HCT116 (cell line): ENCODE measurements around the gene C9orf78.
A peak's percentile ranks its signal among the peaks of the same experiment; 100 is the strongest.

Source experiments
- POLR2A ChIP-seq: IDR thresholded peaks from 2 replicates; pipeline ENCODE4 v1.7.0; 2011; ENCODE audit warnings: borderline replicate concordance; ENCODE audit not compliant: insufficient read depth, insufficient read length; ENCODE audit errors: extremely low read depth
- ZNF274 ChIP-seq: fragments of 200-500 bp; sonication (Bioruptor generic); IDR thresholded peaks from 2 replicates; pipeline ENCODE4 v1.6.1; 2014; ENCODE audit warnings: mild to moderate bottlenecking, low read depth, low read length, inconsistent platforms
- TF ChIP-seq, protein P1 (sequence below): IDR thresholded peaks from 2 replicates; pipeline ENCODE4 v1.6.1; 2012
- TF ChIP-seq, protein P2 (sequence below), 3 experiments: fragments of 200-600 bp in 1 of 3; sonication (generic) in 1 of 3; IDR thresholded peaks in 2 of 3; conservative IDR thresholded peaks in 1 of 3; 2 replicates each; pipeline ENCODE4 v1.5.1; 2012 to 2017; ENCODE audit warnings: low read depth in 2 of 3, low read length in 2 of 3, antibody characterized with exemption in 1 of 3, borderline replicate concordance in 1 of 3, control low read depth in 1 of 3, mild to moderate bottlenecking in 1 of 3, mixed read lengths in 1 of 3, mixed run types in 1 of 3, moderate library complexity in 1 of 3; ENCODE audit not compliant: insufficient read depth in 1 of 3
- TF ChIP-seq, protein P3 (sequence below): IDR thresholded peaks from 2 replicates; pipeline ENCODE4 v1.6.1; 2012; ENCODE audit warnings: low read depth

GRCh38 chr9:129884220-129885017, 49.3 kb upstream of the C9orf78 start:
- TF ChIP-seq, protein P1, sequence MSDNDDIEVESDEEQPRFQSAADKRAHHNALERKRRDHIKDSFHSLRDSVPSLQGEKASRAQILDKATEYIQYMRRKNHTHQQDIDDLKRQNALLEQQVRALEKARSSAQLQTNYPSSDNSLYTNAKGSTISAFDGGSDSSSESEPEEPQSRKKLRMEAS, result no peak
- TF ChIP-seq POLR2A, result peak; percentile 61
- TF ChIP-seq, protein P2, sequence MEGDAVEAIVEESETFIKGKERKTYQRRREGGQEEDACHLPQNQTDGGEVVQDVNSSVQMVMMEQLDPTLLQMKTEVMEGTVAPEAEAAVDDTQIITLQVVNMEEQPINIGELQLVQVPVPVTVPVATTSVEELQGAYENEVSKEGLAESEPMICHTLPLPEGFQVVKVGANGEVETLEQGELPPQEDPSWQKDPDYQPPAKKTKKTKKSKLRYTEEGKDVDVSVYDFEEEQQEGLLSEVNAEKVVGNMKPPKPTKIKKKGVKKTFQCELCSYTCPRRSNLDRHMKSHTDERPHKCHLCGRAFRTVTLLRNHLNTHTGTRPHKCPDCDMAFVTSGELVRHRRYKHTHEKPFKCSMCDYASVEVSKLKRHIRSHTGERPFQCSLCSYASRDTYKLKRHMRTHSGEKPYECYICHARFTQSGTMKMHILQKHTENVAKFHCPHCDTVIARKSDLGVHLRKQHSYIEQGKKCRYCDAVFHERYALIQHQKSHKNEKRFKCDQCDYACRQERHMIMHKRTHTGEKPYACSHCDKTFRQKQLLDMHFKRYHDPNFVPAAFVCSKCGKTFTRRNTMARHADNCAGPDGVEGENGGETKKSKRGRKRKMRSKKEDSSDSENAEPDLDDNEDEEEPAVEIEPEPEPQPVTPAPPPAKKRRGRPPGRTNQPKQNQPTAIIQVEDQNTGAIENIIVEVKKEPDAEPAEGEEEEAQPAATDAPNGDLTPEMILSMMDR (IDR thresholded peaks at IDR 0.05 in 2 of 3, conservative IDR thresholded peaks at IDR 0.05 in 1 of 3; ENCODE audit: borderline replicate concordance in 1 of 3, insufficient read depth in 1 of 3, low read depth in 2 of 3, low read length in 2 of 3), result no peak
- TF ChIP-seq ZNF274, result no peak
- TF ChIP-seq, protein P3, sequence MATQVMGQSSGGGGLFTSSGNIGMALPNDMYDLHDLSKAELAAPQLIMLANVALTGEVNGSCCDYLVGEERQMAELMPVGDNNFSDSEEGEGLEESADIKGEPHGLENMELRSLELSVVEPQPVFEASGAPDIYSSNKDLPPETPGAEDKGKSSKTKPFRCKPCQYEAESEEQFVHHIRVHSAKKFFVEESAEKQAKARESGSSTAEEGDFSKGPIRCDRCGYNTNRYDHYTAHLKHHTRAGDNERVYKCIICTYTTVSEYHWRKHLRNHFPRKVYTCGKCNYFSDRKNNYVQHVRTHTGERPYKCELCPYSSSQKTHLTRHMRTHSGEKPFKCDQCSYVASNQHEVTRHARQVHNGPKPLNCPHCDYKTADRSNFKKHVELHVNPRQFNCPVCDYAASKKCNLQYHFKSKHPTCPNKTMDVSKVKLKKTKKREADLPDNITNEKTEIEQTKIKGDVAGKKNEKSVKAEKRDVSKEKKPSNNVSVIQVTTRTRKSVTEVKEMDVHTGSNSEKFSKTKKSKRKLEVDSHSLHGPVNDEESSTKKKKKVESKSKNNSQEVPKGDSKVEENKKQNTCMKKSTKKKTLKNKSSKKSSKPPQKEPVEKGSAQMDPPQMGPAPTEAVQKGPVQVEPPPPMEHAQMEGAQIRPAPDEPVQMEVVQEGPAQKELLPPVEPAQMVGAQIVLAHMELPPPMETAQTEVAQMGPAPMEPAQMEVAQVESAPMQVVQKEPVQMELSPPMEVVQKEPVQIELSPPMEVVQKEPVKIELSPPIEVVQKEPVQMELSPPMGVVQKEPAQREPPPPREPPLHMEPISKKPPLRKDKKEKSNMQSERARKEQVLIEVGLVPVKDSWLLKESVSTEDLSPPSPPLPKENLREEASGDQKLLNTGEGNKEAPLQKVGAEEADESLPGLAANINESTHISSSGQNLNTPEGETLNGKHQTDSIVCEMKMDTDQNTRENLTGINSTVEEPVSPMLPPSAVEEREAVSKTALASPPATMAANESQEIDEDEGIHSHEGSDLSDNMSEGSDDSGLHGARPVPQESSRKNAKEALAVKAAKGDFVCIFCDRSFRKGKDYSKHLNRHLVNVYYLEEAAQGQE, result no peak
